ENCODE data around the gene NAXD.

Gene NAXD

GRCh38 chr13:110681868-110682550, 66.7 kb downstream of the NAXD start:
- no peak for DNase-seq (ENCODE audit: low read depth, low spot score)
- H3K4me3 ChIP-seq (ENCODE audit: low read depth, low read length) = no peak overlapping the region
- in situ Hi-C loops (cut with HindIII; ENCODE audit: low sequenced_read_pairs) = no loop called here
- no peak for TF ChIP-seq CTCF (IDR thresholded peaks at IDR 0.05; ENCODE audit: low read depth, low read length)

- no peak for TF ChIP-seq CTCF (IDR thresholded peaks at IDR 0.05; ENCODE audit: low read depth, low read length)
- H3K4me3 ChIP-seq (ENCODE audit: low read depth, low read length) = no peak overlapping the region
These were observed 67.4 kb downstream of the NAXD start for GRCh38 chr13:110682746-110683145.

GRCh38 chr13:110683203-110683883, 68.0 kb downstream of the NAXD start:
- peak; percentile 69 for TF ChIP-seq CTCF (IDR thresholded peaks at IDR 0.05; ENCODE audit: low read depth, low read length)
- peak; percentile 28 for DNase-seq (ENCODE audit: low read depth, low spot score)
- no peak overlapping the region for H3K4me3 ChIP-seq (ENCODE audit: low read depth, low read length)
- in situ Hi-C loops (cut with HindIII; ENCODE audit: low sequenced_read_pairs) = no loop called here

More at GRCh38 chr13:110682746-110683145, 67.4 kb downstream of the NAXD start:
- in situ Hi-C loops (cut with HindIII; ENCODE audit: low sequenced_read_pairs) = no loop called here
- no peak for DNase-seq (ENCODE audit: low read depth, low spot score)

- no peak for TF ChIP-seq CTCF (IDR thresholded peaks at IDR 0.05; ENCODE audit: low read depth, low read length)
- no peak for DNase-seq (ENCODE audit: low read depth, low spot score)
- H3K4me3 ChIP-seq (ENCODE audit: low read depth, low read length) = no peak overlapping the region
- in situ Hi-C loops (cut with HindIII; ENCODE audit: low sequenced_read_pairs) = no loop called here
These were observed 68.6 kb downstream of the NAXD start for GRCh38 chr13:110683921-110684320.

GRCh38 chr13:110684388-110685056, 69.2 kb downstream of the NAXD start:
- in situ Hi-C loops (cut with HindIII; ENCODE audit: low sequenced_read_pairs) = no loop called here
- DNase-seq (ENCODE audit: low read depth, low spot score) = no peak
- no peak for TF ChIP-seq CTCF (IDR thresholded peaks at IDR 0.05; ENCODE audit: low read depth, low read length)
- H3K4me3 ChIP-seq (ENCODE audit: low read depth, low read length) = no peak overlapping the region

GRCh38 chr13:110685305-110686020, 70.1 kb downstream of the NAXD start:
- in situ Hi-C loops (cut with HindIII; ENCODE audit: low sequenced_read_pairs) = no loop called here
- H3K4me3 ChIP-seq (ENCODE audit: low read depth, low read length) = no peak overlapping the region
- TF ChIP-seq CTCF (IDR thresholded peaks at IDR 0.05; ENCODE audit: low read depth, low read length) = no peak
- peak; percentile 46 for DNase-seq (ENCODE audit: low read depth, low spot score)
